Embryonic facial prominence (tissue), 1 donor: ENCODE results near the gene OGDH.
"Not testable (repeated sequence)": the region's sequence is repeated elsewhere in the genome, so short reads cannot be mapped to it uniquely, and the experiment has no call there.

Source experiments
- DNase-seq: peaks from one replicate; pipeline ENCODE4 v3.0.0-alpha.2; 2016; ENCODE audit errors: extremely low spot score

Gene OGDH

GRCh38 chr7:44705434-44705833, 99.0 kb downstream of the OGDH start:
- DNase-seq, result no peak

GRCh38 chr7:44706788-44707557, 100.5 kb downstream of the OGDH start:
- no peak for DNase-seq

GRCh38 chr7:44707558-44708230, 101.3 kb downstream of the OGDH start:
- DNase-seq, result no peak

DNA sequence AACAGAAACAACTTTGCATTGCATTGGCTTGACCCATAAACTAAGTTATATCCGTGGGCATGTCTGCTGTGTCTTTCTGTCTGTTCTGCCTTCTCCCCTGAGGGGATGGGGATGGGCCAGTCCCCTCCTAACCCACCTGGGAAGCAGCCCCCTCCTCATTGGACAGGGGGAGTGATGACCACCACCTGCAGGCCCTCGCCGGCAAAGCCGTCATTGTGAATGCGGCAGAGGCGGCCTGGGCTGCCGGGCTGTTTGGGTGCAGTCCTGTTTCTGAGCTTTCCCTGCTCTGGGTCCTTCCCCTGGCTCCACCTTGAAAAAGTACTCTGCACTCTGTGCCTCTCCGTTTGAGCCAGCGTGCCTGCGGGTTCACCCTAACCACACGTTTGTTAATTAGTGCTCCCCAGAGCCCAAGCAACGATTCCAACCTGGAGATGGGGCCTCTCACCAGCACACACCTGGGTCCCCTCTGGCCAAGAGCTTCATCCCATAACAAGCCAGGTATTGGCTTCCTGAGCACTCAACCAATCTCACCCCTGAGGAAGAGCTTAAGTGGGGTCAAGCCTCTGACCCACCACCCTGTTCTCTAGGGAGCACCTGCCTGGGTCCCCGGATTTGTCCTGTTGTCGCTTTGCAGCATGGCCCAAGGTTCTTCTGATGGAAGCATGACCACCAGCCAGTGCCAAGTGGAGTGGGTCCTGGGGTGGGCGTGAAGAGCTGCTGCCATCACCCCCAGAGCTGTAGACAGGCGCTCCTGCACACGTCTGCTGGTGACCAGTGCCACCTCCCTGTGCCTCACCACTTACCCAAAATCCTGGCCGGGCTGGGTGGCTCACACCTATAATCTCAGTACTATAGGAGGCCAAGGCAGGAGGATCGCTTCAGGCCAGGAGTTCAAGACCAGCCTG, 102.8 kb downstream of the OGDH start:
- no peak for DNase-seq

- DNase-seq, result no peak
Observed at GRCh38 chr7:44709945-44710596, 103.6 kb downstream of the OGDH start.

DNA sequence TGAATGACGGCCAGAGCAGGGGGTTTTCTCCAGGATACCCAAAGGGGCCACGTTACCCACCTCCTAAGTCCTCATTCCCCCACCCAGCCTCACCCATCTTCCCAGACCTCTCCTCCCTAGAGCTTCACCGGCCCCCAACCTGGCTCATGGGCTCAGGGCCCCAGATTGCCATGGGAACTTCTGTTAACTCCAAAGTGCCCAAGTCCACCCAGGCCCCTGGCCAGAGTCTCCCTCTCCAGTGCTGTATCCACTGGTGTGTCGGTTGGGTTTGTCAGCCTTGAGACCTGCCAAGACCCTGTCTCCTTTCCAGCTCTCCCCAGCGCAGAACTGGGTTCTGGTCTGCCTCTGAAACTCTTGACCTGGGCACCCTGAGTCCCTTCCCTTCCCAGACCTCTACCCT, 105.1 kb downstream of the OGDH start:
- DNase-seq, result no peak

- DNase-seq, result no peak
Observed at GRCh38 chr7:44712012-44712411, 105.6 kb downstream of the OGDH start.

DNA sequence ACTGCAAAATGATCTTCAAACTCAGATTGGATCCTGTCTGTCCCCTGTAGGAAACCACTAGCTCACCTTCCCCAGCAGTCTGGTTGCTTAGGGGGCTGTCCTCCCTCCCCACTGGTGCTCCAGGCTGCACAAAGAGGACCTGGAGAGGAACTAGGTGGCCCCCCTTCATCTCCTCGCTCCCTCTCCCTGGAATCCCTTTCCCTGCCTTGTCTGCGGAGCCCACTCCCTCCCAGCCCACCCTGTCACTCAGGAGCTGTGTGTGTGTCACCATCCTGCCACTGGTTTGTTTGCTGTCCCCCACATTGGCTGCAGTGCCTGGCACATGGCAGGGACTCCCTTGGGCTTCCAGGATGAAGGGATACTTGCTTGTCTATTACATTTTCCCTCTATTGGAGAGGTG, 106.7 kb downstream of the OGDH start:
- DNase-seq, result no peak

DNA sequence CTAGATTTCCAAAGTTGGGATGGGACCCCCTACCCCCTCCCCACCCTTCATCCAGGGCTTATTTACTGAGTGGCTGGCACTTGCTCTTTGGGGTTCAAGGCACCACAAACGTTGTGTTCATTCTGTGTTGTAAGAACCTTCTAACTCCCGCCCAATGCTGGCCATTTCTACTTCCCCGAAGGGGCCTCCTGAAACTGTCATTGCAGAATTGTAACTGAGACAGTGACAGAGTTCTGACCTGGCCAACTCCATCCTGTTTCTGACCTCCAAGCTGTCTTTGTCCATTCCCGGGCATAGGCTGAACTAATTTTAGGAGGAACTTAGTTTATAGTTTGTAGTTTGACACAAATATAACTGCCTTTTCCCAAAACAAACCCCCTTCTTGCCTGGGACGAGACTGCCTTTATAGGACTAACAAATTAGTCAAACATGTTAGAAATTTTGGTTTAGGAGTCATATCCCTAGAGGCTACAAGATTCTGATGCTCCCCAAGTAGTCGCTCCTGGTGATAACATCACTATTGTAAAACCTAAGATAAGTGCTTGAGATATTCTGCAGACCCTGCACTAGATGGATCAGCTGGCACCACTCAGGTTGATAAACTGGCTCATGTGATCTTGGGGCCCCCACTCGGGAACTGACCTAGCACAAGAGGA, 107.4 kb downstream of the OGDH start:
- DNase-seq, result no peak

DNA sequence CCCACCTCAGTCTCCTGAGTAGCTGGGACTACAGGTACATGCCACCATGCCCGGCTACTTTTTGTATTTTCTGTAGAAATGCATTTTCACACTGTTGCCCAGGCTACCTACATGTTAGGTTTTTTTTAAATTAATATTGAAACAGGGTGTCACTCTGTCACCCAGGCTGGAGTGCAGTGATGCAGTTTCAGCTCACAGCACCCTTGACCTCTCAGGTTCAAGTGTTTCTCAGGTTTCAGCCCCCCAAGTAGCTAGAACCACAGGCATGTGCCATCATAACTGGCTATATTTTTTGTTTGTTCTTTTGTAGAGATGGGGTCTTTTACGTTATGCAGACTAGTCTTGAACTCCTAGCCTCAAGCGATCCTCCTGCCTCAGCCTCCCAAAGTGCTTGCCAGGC, 109.8 kb downstream of the OGDH start:
- DNase-seq, result no peak

DNA sequence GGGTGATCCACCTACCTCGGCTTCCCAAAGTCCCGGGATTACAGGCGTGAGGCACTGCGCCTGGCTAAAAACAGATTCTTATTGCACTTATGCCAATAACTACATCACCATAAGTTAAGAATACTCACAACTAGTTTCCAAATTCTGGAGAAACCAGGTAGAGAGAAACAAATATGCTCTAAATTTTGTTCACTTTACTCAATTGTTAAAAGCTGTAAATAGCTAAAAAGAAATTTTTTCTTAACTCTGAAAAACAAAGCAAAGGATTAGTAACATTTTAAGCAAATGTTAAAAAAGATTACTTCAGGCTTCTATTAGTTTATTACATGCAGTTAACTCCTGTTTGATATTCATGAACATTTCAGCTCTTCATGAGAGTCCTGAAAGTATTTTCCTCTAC, 113.9 kb downstream of the OGDH start:
- DNase-seq, result no peak

DNA sequence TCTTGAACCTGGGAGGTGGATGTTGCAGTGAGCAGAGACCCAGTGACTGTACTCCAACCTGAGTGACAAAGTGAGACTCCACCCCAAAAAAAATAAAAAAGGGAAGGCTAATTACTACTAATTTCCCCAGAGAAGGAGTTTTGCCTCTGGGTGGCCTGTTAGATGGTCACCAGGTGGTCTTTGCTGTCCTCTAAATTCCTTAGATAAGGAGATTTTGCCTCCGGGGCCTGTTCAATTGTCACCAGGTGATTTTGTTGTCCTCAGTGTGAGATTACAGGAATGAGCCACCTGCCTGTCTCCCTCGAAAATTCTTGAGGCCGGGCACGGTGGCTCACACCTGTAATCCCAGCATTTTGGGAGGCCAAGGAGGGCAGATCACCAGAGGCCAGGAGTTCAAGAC, 117.8 kb downstream of the OGDH start:
- no peak for DNase-seq

DNA sequence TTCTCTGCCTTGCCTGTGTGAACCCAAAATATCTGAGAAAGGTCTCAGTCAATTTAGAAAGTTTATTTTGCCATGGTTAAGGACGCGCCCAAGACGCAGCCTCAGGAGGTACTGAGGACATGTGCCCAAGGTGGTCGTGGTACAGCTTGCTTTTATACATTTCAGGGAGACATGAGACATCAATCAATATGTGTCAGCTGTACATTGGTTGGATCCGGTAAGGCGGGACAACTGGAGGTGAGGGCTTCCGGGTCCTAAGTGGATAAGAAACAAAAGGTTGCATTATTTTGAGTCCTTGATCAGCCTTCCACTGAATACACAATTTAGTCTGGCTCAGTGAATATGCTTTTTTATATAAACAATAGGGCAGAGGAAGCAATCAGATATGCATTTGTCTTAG, 119.8 kb downstream of the OGDH start:
- DNase-seq, result not testable (repeated sequence)

DNA sequence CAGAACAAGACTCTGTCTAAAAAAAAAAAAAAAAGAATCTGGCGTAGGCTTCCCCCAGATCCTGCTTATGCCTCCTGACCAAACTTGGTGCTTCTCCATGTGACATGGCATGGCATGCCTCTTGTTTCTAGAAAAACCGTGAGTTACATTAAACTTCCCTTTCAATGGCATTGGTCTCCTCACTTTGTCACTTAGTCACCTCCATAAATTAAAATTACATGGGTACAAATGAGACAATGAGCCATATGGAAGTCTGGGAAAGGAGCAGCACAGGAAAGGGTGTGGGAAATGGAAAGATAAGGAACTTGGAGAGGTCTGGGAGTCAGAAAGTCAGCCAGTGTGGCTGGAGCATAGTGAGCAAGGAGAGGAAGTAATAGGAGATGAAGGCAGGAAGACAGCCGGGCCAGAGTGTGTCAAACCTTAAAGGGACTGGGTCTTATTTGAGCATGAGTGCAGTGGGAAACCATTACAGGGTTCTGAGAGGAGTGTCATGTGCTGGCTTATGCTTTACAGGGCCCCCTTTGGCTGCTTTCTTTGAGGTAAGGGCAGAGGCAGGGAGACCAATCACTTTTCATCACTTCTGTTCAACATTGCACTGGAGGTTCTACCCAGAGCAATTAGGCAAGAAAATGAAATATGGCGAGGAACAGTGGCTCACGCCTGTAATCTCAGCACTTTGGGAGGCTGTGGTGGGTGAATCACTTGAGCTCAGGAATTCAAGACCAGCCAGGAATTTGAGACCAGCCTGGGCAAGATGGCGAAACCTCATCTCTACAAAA, 120.9 kb downstream of the OGDH start:
- DNase-seq, result no peak

GRCh38 chr7:44727937-44728262, 121.5 kb downstream of the OGDH start:
- no peak for DNase-seq

- no peak for DNase-seq
Observed at GRCh38 chr7:44729949-44730590, 123.6 kb downstream of the OGDH start.

- DNase-seq, result not testable (repeated sequence)
Observed at GRCh38 chr7:44732971-44733370, 126.5 kb downstream of the OGDH start.

GRCh38 chr7:44733708-44734481, 127.5 kb downstream of the OGDH start:
- DNase-seq, result no peak

DNA sequence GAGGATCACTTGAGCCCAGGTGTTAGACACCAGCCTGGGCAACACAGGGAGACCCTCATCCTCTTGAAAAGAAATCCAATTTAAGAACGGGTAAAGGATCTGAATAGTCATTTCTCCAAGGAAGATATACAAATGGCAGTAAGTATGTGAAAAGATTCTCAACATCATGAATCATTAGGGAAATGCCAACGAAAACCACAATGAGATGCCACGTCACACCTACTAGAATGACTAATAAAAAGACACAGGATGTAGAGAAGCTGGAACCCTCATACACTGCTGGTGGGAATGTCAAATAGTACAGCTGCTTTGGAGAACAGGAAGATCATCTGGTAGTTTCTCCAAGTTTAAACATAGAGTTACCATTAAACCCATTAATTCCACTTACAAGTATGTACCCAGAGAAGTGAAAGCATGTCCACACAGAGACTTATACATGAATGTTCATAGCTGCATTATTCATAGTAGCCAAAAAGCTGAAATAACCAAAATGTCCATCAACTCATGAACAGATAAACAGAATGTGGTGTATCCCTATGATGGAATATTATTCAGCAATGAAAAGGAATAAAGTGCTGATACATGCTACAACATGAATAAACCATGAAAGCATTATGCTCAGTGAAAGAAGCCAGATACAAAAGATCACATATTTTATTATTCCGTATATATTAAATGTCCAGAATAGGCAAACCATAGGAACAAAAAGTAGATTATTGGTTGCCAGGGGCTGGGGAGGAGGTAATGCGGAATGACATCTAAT, 129.2 kb downstream of the OGDH start:
- DNase-seq, result no peak
